Stimulated activated CD4-positive, alpha-beta T cell treated with anti-CD3 and anti-CD28 coated beads, Interleukin-4, amount 100 ng/mL, for 1 hour (primary cell): ENCODE measurements around the gene TSC1.
"Not testable (repeated sequence)": the region's sequence is repeated elsewhere in the genome, so short reads cannot be mapped to it uniquely, and the experiment has no call there.

ENCODE experiments used
- DNase-seq: peaks from one replicate; pipeline ENCODE4 v3.0.0-alpha.2; 2020

The TSC1 gene

DNA sequence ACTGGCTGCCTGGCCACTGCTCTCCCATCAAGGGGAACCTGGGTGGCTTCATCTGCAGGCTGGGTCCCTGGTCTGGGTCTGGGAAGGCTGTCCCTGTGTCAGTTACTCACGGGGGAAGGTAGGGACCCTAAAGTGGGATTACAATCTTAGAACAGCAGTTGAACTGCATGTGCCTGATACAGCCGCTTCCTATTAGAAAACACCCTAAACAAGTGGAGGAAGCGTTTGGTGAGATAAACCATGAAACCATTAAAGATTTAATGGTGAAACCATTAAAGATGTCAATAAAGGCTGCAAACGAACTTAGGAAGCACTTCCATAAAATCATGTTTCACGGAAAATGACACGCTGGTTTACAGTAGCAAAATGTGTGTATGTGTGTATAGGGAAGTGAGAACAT, 31.5 kb upstream of the TSC1 start:
- DNase-seq = no peak

GRCh38 chr9:132973713-132974112, 29.3 kb upstream of the TSC1 start:
- DNase-seq = no peak

DNA sequence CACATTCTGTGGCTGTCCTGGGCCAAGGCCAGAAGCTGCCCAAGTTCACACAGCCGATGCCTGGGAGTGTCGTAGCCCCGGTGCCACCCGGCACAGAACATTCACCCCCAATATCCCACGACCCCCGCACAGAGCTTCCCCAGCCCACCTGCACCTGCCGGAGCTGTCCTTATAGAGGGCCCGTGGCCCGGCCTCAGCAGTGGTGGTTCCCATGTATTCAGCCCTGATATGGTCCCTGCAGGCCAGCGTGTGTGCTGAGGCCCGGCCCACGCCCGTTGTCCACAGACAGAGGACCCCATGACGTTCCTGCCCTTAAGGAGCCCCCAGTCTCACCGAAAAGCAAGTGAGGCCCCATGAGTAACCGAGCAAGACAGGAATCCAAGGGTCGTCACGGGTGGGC, 28.8 kb upstream of the TSC1 start:
- no peak for DNase-seq

- DNase-seq = no peak
Measured at GRCh38 chr9:132970324-132971062, 26.1 kb upstream of the TSC1 start.

DNA sequence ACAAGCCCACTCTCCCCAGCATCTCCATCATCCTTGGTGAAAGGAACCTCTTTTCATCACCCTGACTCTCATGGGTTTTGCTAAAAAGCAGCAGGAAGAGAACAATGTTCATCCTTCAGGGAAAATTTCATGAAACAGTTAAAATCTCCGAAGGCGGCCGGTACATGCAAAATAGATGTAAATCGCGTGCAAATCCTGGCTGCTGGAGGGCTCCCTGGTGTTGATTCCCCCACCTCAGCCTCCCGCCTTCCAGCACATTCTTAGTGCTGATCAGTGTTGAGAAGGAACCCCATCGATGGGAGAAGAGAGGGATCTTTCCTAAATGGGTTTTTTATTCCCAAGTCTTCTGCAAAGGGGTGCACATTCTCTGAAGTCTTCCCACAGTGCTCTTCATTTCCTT, 25.4 kb upstream of the TSC1 start:
- DNase-seq = no peak

DNA sequence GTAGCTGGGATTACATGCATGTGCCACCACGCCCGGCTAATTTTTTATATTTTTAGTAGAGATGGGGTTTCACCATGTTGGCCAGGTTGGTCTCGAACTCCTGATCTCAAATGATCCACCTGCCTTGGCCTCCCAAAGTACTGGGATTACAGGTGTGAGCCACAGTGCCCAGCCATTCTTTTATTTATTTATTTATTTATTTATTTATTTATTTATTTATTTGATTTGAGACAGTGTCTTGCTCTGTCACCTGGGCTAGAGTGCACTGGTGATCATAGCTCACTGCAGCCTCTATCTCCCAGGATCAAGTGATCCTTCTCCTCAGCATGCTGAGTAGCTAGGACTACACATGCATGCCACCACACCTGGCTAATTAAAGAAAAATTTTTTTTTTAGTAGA, 23.5 kb upstream of the TSC1 start:
- not testable (repeated sequence) for DNase-seq

GRCh38 chr9:132965478-132965877, 21.1 kb upstream of the TSC1 start:
- no peak for DNase-seq

DNA sequence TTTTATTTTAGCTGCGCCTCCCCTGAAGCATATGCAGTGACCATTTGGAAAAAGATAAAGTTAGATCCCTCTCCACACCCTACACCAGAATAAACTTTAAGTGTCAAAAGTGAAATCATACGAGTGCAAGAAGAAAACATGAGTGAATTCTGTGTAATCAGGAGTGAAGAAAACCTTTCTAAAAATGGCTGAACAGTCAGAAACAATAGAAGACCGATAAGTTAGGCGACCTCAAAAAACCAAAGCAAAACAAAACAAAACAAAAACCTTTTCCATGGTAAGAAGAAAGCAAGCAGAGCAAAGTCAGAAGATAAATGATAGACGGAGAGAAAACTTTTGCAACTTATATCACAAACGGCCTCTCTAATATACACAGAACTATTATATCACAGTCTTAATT, 16.6 kb upstream of the TSC1 start:
- DNase-seq = no peak

GRCh38 chr9:132957805-132958204, 13.4 kb upstream of the TSC1 start:
- no peak for DNase-seq

- no peak for DNase-seq
Measured at GRCh38 chr9:132955768-132956167, 11.4 kb upstream of the TSC1 start.

- no peak for DNase-seq
Measured at GRCh38 chr9:132955123-132955522, 10.7 kb upstream of the TSC1 start.

DNA sequence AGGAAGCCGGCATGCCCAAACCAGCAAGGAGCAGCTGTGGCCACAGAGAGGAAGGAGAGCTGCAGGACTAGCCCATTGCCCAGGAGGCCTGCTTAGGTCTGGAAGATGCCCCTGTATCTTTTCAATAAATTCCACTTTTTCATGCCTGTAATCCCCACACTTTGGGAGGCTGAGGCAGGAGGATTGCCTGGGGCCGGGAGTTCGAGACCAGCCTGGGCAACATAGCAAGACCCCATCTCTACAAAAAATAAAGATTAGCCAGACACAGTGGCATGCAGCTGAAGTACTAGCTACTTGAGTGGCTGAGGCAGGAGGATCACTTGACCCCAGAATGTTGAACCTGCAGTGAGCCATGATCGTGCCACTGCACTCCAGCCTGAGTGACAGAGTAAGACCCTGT, 5.3 kb upstream of the TSC1 start:
- DNase-seq = no peak

GRCh38 chr9:132948482-132949050, 4.2 kb upstream of the TSC1 start:
- no peak for DNase-seq

GRCh38 chr9:132947756-132948155, 3.3 kb upstream of the TSC1 start:
- DNase-seq = no peak

DNA sequence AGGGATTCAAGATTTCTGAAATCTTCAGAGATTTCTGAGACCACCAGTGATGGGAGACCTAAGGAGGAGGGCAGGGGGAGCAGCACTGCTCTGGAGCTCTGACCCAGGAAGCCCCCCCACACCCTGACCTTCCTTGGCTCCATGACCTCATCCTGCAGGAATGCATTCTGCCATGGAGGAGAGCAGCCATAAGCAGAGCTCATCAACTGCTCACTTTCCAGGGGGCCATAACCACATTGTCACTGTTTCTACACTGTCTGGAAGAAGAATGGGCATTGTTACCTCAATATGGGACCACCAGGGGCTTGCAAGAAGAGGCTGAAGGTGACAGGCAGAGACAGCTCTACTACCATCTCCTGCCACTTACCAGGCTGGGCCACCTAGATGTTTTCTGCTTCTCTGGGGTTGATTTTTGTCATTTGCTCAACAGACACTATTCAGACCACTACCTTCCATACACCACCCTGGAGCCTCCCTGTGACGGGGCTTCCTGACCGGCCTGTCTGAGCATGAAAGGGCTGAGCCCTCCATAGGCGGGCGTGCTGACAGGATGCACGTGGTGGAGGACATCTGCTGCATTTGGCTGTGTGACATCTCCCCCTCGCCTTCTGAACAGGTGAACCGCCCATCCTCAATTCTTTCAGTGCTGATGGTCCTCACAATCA, 2.3 kb upstream of the TSC1 start:
- DNase-seq = no peak

DNA sequence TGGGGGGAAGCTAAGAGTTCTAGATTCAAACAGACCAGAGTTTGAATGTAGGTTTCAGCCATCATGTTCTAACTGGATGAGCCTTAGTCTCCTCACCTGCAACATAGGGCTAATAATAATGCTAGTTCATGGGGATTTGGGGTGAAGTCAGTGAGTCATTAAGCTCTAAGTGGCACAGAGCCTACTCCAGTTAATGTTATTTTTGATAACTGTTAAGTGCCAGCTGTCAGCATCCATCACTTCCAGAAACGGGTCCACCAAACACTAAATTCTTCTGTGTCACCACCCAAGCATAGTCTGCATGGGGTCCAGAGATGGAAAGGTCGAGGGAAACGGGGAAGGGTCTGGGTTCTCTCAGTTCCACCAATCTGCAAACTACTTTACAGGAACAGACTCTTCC, 1.8 kb upstream of the TSC1 start:
- DNase-seq = no peak

DNA sequence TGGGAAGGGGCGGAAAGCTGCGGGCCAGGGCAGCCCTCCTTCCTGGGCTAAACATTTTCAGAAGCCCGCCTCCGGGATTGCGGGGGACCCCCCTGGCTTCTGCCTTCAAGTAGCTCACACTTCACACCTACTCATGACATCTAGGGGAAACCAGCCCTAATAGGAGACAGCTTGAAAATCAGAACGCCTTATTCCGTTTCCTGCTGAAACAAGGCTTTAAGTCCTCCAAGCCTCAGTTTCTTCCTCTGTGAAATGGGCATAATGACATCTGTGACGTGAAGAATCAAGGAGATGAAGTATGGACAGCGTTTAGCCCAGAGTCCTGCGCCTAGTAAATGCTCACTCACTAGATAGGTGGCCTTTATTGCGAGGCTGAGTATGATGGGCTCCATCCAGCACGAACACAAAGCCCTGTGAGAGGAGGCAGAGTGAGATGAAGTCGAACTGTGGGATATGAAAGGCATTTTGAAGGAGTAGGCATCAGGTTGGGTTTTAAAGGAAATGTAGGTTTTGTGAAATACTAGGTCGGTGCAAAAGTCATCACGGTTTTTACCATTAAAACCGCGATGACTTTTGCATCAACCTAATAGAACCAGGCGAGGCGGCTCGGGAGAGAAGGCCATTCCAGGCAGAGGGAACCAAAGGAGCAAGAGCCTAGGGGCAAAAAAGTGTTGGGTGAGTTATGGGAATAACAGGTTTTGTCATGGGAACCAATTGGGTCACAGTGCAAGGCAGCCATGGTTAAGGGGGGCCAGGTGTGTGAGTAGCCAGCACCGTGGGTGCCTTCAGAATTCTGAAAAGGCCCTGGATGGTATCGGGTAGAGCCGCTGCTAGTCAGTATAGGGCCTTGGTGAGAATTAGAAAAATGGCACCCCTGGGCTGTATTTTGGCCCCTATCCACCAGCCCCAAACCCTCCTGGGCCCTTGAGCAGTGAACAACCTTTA, 1.0 kb upstream of the TSC1 start:
- no peak for DNase-seq

DNA sequence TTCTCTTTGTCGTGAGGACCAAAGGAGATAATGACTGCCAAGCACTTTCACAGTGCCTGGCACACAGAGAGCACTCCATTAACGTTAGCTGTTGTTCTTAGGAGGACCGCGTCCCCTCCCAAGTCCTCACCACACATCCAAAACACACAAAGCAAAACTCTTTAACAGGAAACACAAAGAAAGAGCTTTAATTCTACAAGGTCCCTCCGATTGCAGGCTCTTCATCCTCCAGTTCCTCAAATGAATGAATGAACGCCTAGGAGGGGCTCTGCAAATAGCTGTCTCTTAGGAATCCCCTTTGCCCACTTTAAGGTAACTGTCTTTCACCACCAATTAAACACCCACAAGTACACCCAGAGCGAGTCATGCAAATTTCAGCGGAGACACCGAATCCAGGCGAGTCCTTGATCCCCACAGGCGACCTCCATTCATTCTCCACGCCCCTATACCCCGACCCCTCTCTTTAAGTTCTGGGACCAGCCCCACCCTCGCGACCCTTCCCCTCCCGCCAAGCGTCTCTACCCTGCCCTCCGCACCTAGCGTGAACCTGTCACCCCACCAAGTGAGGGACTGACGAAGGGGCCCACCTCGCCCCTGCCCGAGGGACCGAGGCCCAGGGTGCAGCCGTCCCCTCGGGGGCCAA, 644 bp downstream of the TSC1 start:
- no peak for DNase-seq

GRCh38 chr9:132942541-132943182, 1.8 kb downstream of the TSC1 start:
- no peak for DNase-seq

- DNase-seq = no peak
Measured at GRCh38 chr9:132939169-132939568, 5.2 kb downstream of the TSC1 start.

DNA sequence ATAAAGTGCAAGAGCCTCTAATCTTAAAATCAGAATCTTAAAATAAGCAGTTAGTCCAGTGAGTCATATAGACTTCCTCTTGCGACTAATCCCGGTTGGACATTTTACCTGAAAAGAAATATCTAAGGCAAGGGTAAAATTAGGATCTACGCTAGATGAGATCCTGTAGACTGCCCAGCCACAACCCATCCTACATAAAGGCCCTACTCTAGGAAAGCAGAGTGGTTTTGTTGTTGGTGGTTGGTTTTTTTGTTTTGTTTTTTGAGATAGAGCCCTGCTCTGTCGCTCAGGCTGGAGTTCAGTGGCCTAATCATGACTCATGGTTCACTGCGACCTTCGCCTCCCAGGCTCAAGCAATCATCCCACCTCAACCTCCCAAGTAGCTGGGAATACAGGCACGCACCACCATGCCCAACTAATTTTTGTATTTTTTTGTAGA, 6.9 kb downstream of the TSC1 start:
- no peak for DNase-seq

DNA sequence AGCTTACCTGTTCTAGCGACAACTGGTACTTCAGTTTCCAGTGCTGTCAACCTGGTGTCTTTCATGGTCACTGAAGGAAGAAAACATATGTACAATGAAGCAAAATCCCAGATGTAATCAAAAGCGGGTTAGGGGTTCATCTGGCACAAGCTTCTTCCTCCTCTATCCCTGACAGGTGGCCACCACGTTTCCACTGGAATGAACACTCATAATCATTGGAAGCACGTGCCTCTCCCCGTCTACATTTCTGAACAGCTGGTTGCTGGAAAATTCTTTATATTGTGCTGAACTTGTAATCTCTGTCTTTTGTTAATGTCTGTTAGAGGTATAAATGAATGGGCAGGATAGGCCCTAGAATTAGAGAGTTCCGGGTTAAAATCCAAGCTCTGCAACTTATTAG, 9.4 kb downstream of the TSC1 start:
- no peak for DNase-seq
